SW 1271 (cell line): ENCODE measurements around the gene TLCD3B.
A peak's percentile ranks its signal among the peaks of the same experiment; 100 is the strongest.
"Not testable (repeated sequence)": the region's sequence is repeated elsewhere in the genome, so short reads cannot be mapped to it uniquely, and the experiment has no call there.

Source experiments
- DNase-seq, 2 experiments: peaks; one replicate each; lab custom pipeline; 2025; lab: John Stamatoyannopoulos, UW

TLCD3B gene

GRCh38 chr16:30025574-30025973 lies 5.5 kb downstream of the TLCD3B start:
- DNase-seq = no peak

DNA sequence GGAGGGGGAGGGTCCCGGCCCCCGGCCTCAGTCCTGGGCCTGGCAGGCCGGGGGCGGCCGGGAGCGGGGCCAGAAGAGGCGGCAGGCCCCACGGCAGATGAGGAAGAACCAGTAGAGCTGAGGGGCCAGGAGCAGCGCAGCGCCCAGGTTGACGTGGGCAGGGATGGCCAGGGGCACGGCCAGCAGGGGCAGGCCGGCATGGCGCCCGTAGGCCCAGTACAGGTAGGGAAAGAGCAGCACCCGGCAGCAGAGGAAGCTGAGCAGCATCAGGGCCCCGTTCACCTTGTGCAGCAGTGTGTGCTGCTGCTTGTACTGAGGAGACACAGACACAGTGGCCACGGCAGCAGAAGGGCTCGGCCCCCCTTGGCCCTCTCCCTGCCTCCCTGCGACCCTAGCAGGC lies 5.9 kb downstream of the TLCD3B start:
- DNase-seq = no peak

- no peak for DNase-seq
These were observed 6.6 kb downstream of the TLCD3B start for GRCh38 chr16:30024451-30024850.

DNA sequence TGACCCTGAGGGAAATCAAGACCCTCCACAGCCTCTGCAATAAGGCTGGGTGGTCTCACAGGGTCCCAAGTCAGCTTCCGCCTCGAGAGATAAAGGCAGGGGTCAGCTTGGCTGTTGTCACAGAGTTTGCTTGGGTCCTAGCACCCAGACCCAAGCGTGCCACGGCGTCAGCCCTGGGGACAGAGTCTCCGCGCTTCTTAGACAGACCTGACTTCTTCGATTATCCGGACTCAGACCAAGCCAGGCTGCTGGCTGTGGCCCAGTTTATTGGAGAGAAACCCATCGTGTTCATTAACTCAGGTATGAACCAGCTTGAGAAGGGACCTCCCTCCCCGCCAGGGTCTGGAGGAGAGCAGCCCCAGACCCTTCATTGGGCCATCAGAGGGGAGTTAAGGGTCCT lies 7.5 kb downstream of the TLCD3B start:
- DNase-seq = no peak

DNA sequence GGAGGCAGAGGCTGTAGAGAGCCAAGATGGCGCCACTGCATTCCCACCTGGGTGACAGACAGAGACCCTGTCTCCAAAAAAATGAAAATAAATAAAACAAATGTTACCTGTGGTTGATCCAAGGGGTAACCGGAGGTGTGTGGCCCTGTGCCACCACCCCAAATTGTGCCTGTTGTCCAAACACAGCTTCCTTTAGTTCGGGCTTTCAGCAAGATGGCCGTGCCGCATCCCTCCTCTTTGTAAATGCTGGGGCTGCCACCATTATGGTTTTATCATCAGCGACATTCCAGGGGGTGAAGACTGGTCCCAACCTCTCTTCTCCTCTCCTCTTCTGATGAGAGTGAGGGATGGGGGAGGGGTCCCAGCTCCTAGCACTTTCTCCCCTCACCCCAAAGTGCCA lies 8.2 kb downstream of the TLCD3B start, which contains the start of gene C16orf92:
TSS of gene C16orf92 (plus strand) at position 312 of the 400 bp plus-strand sequence. CDS start 143 bp downstream, outside the sequence.
- DNase-seq = no peak

- DNase-seq = peak in 1 of 2 experiments; percentile 37
These were observed 12.3 kb downstream of the TLCD3B start for GRCh38 chr16:30018731-30019158.

DNA sequence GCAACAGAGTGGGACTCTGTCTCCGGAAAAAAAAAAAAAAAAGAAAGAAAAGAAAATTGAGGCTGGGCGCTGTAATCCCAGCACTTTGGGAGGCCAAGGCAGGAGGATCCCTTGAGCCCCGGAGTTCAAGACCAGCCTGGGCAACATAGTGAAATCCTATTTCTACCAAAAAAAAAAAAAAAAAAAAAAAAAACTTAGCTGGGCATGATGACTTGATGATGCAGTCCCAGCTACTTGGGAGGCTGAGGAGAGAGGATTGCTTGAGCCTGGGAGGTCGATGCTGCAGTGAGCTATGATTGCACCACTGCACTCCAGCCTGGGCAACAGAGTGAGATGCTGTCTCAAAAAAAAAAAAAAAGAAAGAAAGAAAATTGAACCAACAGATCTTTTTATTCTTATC lies 13.1 kb downstream of the TLCD3B start:
- not testable (repeated sequence) for DNase-seq

- no peak for DNase-seq
These were observed 13.8 kb downstream of the TLCD3B start for GRCh38 chr16:30017277-30017656.

DNA sequence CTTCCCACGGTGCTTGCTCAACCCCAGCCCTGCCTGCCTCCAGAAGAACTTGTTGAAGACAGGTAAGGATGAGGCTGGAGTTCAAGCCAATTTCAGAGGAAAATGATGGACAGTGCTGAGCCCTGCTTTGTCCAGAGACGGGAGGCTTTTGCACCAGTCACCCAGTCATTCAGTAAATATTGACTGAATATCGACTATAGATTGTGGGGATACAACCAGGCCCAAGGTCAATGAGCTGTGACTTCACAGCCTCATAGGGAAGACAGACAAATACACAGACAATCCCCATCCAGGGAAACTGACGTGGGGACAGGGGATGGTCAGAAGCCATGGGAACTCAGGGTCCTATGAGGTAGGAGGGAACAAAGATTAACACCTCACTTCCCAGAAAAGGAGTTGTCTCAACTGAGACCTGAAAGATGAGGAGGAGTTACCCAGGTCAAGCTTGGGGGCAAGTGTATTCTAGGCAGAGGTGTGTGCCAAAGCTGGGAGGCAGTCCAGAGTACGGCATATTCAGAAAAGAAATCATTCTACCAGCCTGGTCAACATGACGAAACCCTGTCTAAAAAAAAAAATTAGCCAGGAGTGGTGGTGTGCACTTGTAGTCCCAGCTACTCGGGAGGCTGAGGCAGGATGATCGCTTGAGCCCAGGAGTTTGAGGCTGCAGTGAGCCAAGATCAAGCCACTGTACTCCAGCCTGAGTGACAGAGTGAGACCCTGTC lies 14.4 kb downstream of the TLCD3B start:
- DNase-seq = no peak

- not testable (repeated sequence) for DNase-seq
These were observed 15.6 kb downstream of the TLCD3B start for GRCh38 chr16:30015450-30015849.

- not testable (repeated sequence) for DNase-seq
These were observed 18.5 kb downstream of the TLCD3B start for GRCh38 chr16:30012598-30012997.

DNA sequence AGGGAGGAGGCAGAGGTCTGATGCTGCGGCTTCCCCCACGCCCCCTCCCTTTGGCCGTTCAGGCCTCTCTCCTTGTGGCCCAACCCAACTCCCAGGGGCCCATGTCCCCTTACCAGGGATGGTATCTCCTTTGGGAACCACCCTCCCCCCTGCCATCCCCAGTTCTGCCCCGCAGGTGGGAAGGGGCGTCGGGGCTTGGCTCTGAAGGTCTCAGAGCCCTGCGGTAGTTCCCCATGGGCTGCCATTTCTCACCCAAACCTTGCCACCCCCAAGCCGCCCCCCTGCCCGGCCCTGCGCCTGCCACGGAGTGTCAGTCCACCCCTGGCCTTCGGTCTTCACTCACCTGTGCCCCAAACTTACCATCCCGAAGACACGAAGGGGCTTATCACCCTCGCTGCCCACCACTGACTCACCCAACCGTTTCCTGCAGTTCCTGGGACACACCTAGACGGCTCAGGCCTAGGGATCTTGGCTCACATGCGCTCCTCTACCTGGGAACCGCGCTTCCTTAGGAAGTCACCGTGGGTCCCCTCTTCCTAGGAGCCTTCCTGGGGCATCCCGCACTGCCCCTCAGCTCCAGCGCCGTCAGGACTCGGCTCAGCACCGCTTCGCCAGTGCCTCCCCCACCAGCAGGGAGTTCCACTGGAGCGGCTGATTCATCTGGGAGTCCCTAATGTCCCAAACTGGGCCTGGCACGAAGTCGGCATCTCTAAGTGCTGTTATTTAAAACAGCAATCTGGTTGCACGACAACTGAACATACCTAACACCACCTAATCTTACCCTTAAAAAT lies 19.2 kb downstream of the TLCD3B start:
- DNase-seq = no peak

DNA sequence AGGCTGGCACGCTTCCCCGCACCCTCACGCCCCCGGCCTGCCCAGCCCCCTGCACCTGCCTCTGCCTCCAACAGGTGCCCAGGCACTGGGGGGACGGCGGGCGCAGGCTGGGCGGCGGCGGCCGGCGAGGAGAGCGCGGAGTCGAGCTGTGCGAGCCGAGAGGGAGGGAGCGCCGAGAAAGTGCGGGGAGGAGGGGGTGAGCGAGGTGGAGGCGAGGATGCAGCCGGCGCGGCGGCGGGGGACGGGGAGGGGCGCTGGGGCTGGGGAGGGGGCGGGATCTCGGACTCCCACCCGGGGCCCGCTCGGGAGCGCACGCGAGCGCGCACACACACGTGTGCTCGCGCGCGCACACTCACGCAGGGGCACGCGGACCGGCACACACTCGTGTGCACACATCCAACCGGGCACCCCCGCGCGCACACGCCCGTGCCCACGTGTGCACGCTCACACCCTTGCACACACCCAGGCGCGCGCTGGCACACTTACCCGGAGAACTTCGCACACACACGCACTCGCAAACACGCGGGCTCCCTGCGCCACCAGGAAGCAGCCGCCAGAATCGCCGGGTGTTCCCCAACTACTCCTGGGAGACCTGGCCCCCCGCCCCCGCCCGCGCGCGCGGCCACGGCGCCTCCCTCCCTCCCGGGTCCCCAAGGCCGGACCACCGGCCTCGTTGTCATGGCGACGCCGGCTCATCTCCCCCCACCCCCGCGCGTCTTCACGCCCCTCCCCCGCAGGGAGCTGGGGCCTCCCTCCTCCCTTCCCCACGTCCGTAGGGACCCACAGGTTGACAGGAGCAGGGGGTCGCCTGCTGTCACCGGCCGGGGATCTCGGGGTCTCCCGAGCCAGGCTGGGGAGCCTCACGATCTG lies 20.0 kb downstream of the TLCD3B start, which contains the start of gene DOC2A:
TSS of gene DOC2A (minus strand) at position 184 of the 870 bp plus-strand sequence. CDS start 805 bp downstream, outside the sequence.
- DNase-seq = no peak

DNA sequence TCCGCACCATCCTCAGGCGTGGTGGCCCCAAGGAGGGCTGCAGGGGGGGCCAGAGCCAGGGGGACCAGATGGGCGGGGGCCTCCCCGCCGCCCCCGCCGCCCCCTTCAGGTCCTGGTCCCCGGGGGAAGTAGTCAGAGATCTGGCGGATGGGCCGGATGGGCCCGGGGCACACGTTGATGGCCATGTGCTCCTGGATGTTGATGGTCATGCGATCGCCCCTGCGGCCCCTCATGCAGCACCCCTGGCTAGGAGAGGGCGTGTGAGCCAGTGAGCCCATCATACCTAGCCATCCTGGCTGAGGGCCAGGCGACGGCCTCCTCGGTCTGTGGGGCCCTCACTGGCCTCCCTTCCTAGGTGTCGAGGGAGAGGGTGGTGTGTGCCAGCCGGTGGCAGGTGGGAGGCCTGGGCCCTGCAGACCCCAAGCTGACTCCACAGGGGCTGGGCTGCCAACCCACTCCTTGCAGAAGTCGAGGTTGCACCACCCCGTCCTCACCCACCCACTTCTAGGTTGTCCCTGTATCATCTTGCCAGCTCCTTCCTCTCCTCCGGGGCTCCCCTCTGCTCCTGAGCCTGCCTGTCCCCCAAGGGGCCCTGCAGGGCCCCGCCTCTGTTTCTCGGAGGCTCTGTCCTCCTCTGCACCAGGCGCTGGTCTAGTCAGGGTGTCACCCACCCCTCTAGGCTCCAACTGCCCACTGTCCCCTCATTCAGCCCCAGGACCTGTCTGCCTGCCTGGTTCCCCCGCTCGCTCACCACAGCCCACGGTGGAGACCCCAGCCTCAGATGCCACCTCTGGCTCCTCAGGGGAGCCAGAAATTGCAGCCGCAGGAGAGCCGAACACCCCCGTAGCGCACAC lies 20.9 kb downstream of the TLCD3B start:
- DNase-seq = no peak

DNA sequence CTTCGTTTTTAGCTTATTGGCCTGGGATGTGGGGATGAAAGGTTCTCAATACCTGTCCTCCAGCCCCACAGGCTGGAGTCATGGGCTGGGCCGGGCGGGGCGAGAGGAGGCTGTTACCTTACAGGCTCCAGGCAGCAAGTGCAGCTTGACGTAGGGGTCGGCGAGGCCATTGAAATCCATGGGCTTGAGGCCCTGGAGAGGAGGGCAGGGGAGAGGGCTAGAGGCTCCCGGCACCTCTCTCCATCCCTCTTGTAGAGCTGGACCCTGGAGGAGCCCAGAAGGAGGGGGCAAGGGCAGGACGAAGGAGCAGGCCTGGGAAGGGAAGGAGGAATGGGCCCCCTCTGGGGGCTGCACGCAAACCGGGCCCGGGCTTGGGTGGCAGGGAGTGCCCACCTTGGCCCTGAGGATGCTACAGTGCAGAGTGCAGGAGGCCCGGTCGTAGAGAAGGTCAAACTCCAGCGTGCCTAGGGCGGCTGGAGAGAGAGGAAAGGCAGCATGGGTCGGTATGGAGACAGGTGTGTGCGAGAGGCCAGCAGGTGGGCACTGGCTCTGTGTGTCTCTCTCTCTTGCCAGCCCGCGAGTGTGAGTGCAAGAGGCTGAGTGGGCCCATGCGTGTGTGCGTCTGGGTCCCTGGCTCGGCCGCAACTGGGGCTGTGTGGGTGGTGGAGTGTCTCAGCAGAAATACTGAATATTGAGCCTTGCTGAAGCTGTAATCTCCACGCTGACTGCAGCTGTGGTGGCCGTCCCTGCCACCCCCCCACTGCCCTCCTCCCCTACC lies 21.8 kb downstream of the TLCD3B start:
- no peak for DNase-seq

- DNase-seq = no peak
These were observed 23.6 kb downstream of the TLCD3B start for GRCh38 chr16:30007378-30007895.

DNA sequence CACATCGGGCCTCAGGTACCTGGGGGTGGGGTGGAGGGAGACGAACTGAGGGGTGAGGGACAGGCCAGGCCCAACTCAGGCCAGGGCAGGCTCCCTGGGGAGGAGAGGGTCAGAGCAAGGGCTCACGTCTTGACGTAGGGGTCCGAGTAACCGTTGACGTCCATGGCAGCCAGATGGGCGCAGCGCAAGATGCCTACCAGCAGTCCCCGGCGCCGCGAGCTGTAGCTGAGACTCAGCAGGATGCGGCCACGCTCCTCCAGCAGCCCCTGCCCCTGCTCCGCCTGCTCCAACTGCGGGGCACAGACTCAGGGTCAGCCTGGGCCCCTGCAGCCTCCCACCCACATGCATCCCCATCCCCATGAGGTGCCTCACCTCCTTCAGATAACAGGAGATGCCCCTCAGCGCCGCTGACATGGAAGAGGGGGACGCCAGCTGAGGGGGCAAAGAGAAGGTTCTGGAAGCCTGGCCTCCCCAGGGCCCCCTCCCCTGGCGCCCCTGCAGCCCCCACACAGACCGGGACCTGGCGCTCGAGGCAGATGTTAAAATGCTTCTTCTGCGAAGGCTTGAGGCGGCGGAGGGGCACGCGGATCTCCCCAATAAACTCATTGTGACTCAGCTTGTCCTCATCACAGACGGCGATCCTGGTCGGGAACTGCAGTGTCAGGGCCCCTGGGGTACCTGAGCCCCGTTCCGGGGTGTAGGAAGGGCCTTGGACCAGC lies 24.3 kb downstream of the TLCD3B start:
- DNase-seq = no peak

DNA sequence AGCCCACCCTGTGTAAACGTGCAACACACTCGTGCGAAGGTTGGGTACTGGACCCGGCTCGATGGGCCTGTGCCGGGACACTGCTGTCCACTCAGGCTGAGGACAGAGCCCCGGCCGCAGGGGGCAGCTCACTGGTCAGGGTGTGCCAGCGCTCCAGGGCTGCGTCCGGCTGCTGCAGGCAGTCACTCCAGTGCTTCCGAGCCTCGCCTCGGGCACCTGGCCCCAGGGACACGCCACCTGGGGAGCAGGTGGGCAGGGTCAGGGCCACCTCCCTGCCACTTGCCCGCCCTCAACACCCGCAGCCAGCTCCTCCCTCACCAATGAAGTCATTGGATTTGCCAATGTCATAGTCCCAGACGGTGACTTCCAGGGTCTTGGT lies 25.0 kb downstream of the TLCD3B start:
- DNase-seq = no peak

GRCh38 chr16:30005341-30006094 lies 25.6 kb downstream of the TLCD3B start:
- DNase-seq = peak in 1 of 2 experiments; percentile 55
